NB4 (cell line): Measurements from ENCODE around the gene NWD2.

Experiments
- CTCF ChIP-seq: IDR thresholded peaks from one replicate; pipeline ENCODE4 v1.5.1; 2012; ENCODE audit warnings: low read depth, low read length
- POLR2A ChIP-seq: IDR thresholded peaks from 2 replicates; pipeline ENCODE4 v1.6.1; 2011; ENCODE audit warnings: mild to moderate bottlenecking; ENCODE audit not compliant: insufficient read length; ENCODE audit errors: extremely low read depth

GRCh38 chr4:37219242-37219641 is 25.3 kb upstream of the NWD2 start:
- TF ChIP-seq CTCF (no peak), POLR2A (no peak)
